OCI-LY1 (cell line): Measurements from ENCODE around the gene IRF8.

Source experiments
- H2AFZ ChIP-seq: fragments of 200-600 bp; sonication (generic), shearing (Covaris generic); 2 replicates; pipeline ENCODE4 v1.6.0; 2014; ENCODE audit warnings: antibody characterized with exemption, mild to moderate bottlenecking, low read length
- H3F3A ChIP-seq: fragments of 200-600 bp; sonication (generic), shearing (Covaris generic); 2 replicates; pipeline ENCODE4 v1.6.0; 2014; ENCODE audit warnings: mild to moderate bottlenecking, antibody characterized with exemption, low read length, moderate library complexity; ENCODE audit not compliant: insufficient read depth
- H3K27ac ChIP-seq: fragments of 200-600 bp; sonication (generic); 2 replicates; pipeline ENCODE4 v1.5.1; 2014; ENCODE audit warnings: low read length, mixed run types, mild to moderate bottlenecking, low read depth; ENCODE audit not compliant: poor library complexity, severe bottlenecking
- H3K27me3 ChIP-seq: fragments of 200-600 bp; sonication (generic); 2 replicates; pipeline ENCODE4 v1.6.0; 2014; ENCODE audit warnings: antibody characterized with exemption, mild to moderate bottlenecking, low read length, moderate library complexity; ENCODE audit not compliant: insufficient read depth
- H3K36me3 ChIP-seq: fragments of 200-600 bp; sonication (generic); 2 replicates; pipeline ENCODE4 v1.6.1; 2014; ENCODE audit warnings: mild to moderate bottlenecking, antibody characterized with exemption, low read length, moderate library complexity, mixed read lengths; ENCODE audit not compliant: insufficient read depth
- H3K4me1 ChIP-seq: fragments of 200-600 bp; sonication (generic); 2 replicates; pipeline ENCODE4 v1.5.1; 2014; ENCODE audit warnings: mild to moderate bottlenecking, low read length, moderate library complexity; ENCODE audit not compliant: insufficient read depth, severe bottlenecking
- H3K4me2 ChIP-seq: fragments of 200-600 bp; sonication (generic), shearing (Covaris generic); 2 replicates; pipeline ENCODE4 v1.6.1; 2014; ENCODE audit warnings: low read length
- H3K4me3 ChIP-seq: fragments of 200-600 bp; sonication (generic); 2 replicates; pipeline ENCODE4 v1.5.1; 2014; ENCODE audit warnings: low read length, low read depth, mild to moderate bottlenecking, mixed read lengths; ENCODE audit not compliant: poor library complexity, severe bottlenecking
- H3K79me2 ChIP-seq: fragments of 200-600 bp; shearing (Covaris generic); 2 replicates; pipeline ENCODE4 v1.6.1; 2016; ENCODE audit warnings: mixed run types, low read length, mixed read lengths; ENCODE audit not compliant: insufficient read depth
- H3K9ac ChIP-seq: fragments of 200-600 bp; sonication (generic), shearing (Covaris generic); 2 replicates; pipeline ENCODE4 v1.6.1; 2014; ENCODE audit warnings: mild to moderate bottlenecking, low read length, mixed read lengths
- H3K9me2 ChIP-seq: fragments of 200-600 bp; sonication (generic), shearing (Covaris generic); 2 replicates; pipeline ENCODE4 v1.6.1; 2014; ENCODE audit warnings: low read depth, mild to moderate bottlenecking, low read length, mixed read lengths
- H3K9me3 ChIP-seq: fragments of 200-600 bp; shearing (Covaris generic); 2 replicates; pipeline ENCODE4 v1.6.1; 2014; ENCODE audit warnings: low read length, mixed read lengths
- H4K20me1 ChIP-seq: fragments of 200-600 bp; sonication (generic), shearing (Covaris generic); 2 replicates; pipeline ENCODE4 v1.6.0; 2016; ENCODE audit warnings: mild to moderate bottlenecking, low read length; ENCODE audit not compliant: insufficient read depth
- CTCF ChIP-seq: fragments of 200-600 bp; sonication (generic), shearing (Covaris generic); IDR thresholded peaks from 2 replicates; pipeline ENCODE4 v1.5.1; 2017; ENCODE audit warnings: mild to moderate bottlenecking, antibody characterized with exemption, low read length, moderate library complexity, mixed read lengths
- EZH2 ChIP-seq: fragments of 200-600 bp; sonication (generic), shearing (Covaris generic); IDR thresholded peaks from 2 replicates; pipeline ENCODE4 v1.8.0; 2017; ENCODE audit warnings: borderline replicate concordance, mixed run types, mild to moderate bottlenecking, antibody characterized with exemption, low read length, moderate library complexity, mixed read lengths

IRF8 gene

GRCh38 chr16:85878875-85879274 lies 20.1 kb upstream of the IRF8 start:
- Histone ChIP-seq H2AFZ (no peak overlapping the region), H3K4me3 (no peak overlapping the region), H4K20me1 (no peaks in the 10 kb centered on the region), H3K27ac (no peak overlapping the region), H3K4me1 (no peaks in the 10 kb centered on the region), H3K9me2 (no peaks in the 10 kb centered on the region), H3K27me3 (no peaks in the 10 kb centered on the region), H3K36me3 (no peaks in the 10 kb centered on the region; the same call in 1 of the 2 replicates), H3K79me2 (no peaks in the 10 kb centered on the region), H3F3A (no peaks in the 10 kb centered on the region), H3K4me2 (no peak overlapping the region), H3K9ac (no peak overlapping the region), H3K9me3 (no peaks in the 10 kb centered on the region)
- TF ChIP-seq EZH2 (no peak), CTCF (no peak)

- Histone ChIP-seq H4K20me1 (no peaks in the 10 kb centered on the region), H2AFZ (no peak overlapping the region), H3K9me3 (no peaks in the 10 kb centered on the region), H3K4me3 (no peak overlapping the region), H3K4me2 (no peak overlapping the region), H3K9ac (no peak overlapping the region), H3K79me2 (no peaks in the 10 kb centered on the region), H3K27ac (no peak overlapping the region), H3K4me1 (no peaks in the 10 kb centered on the region), H3K27me3 (no peaks in the 10 kb centered on the region; the same call in 1 of the 2 replicates), H3K9me2 (no peaks in the 10 kb centered on the region), H3K36me3 (no peaks in the 10 kb centered on the region; the same call in 1 of the 2 replicates), H3F3A (no peaks in the 10 kb centered on the region)
- TF ChIP-seq CTCF (no peak), EZH2 (no peak)
Measured at GRCh38 chr16:85879549-85879948, 19.4 kb upstream of the IRF8 start.

GRCh38 chr16:85879975-85880831 lies 18.8 kb upstream of the IRF8 start:
- H4K20me1 ChIP-seq: no peaks in the 10 kb centered on the region
- no peaks in the 10 kb centered on the region for H3F3A ChIP-seq
- no peak overlapping the region for H3K4me2 ChIP-seq
- no peak overlapping the region for H2AFZ ChIP-seq
- H3K4me1 ChIP-seq: no peaks in the 10 kb centered on the region
- H3K36me3 ChIP-seq: no peaks in the 10 kb centered on the region; the same call in 1 of the 2 replicates
- H3K9ac ChIP-seq: no peak overlapping the region
- no peaks in the 10 kb centered on the region for H3K9me2 ChIP-seq
- TF ChIP-seq EZH2 (no peak), CTCF (no peak)
- H3K27ac ChIP-seq: no peak overlapping the region
- no peaks in the 10 kb centered on the region for H3K9me3 ChIP-seq
- H3K27me3 ChIP-seq: no peaks in the 10 kb centered on the region; the same call in 1 of the 2 replicates
- H3K79me2 ChIP-seq: no peaks in the 10 kb centered on the region
- no peak overlapping the region for H3K4me3 ChIP-seq
